H1 (cell line): ENCODE data around the gene CAPN7. TPM values are rescaled to one million over a fixed set of nuclear protein-coding genes. Genes with fewer than 3 reads are reported as not detected.

Experiments
- CHD1 ChIP-seq: IDR thresholded peaks from 2 replicates; pipeline ENCODE4 v1.6.1; 2012; ENCODE audit warnings: low read depth, low read length, improper control_type of control experiment
- CHD7 ChIP-seq: fragments of 300-600 bp; sonication (generic); IDR thresholded peaks from 2 replicates; pipeline ENCODE4 v1.7.1; 2012; ENCODE audit warnings: low read length, moderate library complexity, mild to moderate bottlenecking, inconsistent platforms; ENCODE audit not compliant: insufficient replicate concordance
- CREB1 ChIP-seq: IDR thresholded peaks from 2 replicates; pipeline ENCODE4 v1.6.1; 2012; ENCODE audit warnings: inconsistent platforms
- FOSL1 ChIP-seq: IDR thresholded peaks from 2 replicates; pipeline ENCODE4 v1.6.1; 2011; ENCODE audit warnings: mild to moderate bottlenecking, low read depth, low read length, moderate library complexity; ENCODE audit not compliant: insufficient read depth
- KDM1A ChIP-seq: fragments of 200-600, 300-600 bp; sonication (generic); IDR thresholded peaks from 2 replicates; pipeline ENCODE4 v1.7.1; 2016; ENCODE audit warnings: mild to moderate bottlenecking, low read length, borderline replicate concordance
- RXRA ChIP-seq: IDR thresholded peaks from 2 replicates; pipeline ENCODE4 v1.6.1; 2011; ENCODE audit warnings: low read depth, mild to moderate bottlenecking, low read length, moderate library complexity; ENCODE audit not compliant: insufficient read depth
- SRF ChIP-seq: IDR thresholded peaks from 2 replicates; pipeline ENCODE4 v1.6.1; 2011; ENCODE audit warnings: mild to moderate bottlenecking, low read depth, low read length, moderate library complexity
- TAF7 ChIP-seq: optimal IDR thresholded peaks from 2 replicates; pipeline ENCODE3; 2011; ENCODE audit warnings: low read depth, mild to moderate bottlenecking, inconsistent platforms, low read length, moderate library complexity, borderline replicate concordance
- polyA plus RNA-seq, 7 experiments: library from polyadenylated mRNA; depleted of rRNA in 3 of 7; stranded (reverse) in 5 of 7; unstranded in 2 of 7; fragments of >200 nt in 5 of 7; fragments of 200-250 nt in 2 of 7; gene quantifications; 1 replicate in 5 of 7; 2 replicates in 1 of 7; 4 replicates in 1 of 7; pipeline versions ENCODE4 v1.2.1 to v1.2.3, GENCODE V29; 2011 to 2013; ENCODE audit warnings: missing spikeins in 2 of 7, mixed read lengths in 2 of 7
- total RNA-seq: library from RNA; stranded (reverse); fragmentation: NEBNext Ultra II Directional; extraction: Animal tissue kit (Norgen Biotek cat#: 25700); gene quantifications from 2 replicates; pipeline ENCODE4 v1.2.1, GENCODE V29; 2021
- TF ChIP-seq, protein P1 (sequence below): IDR thresholded peaks from 2 replicates; pipeline ENCODE4 v1.6.1; 2011; ENCODE audit warnings: low read length, improper control_type of control experiment

Gene CAPN7
- total and polyA plus RNA-seq, 2 of the 8 experiments (the other 6 are each of a cell fraction or from before 2014, with no cell fraction given), result 5.3 to 13.2 TPM

- TF ChIP-seq, protein P1, sequence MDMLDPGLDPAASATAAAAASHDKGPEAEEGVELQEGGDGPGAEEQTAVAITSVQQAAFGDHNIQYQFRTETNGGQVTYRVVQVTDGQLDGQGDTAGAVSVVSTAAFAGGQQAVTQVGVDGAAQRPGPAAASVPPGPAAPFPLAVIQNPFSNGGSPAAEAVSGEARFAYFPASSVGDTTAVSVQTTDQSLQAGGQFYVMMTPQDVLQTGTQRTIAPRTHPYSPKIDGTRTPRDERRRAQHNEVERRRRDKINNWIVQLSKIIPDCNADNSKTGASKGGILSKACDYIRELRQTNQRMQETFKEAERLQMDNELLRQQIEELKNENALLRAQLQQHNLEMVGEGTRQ, result no peak
- no peak for TF ChIP-seq CHD1
- no peak for TF ChIP-seq SRF
- TF ChIP-seq RXRA, result no peak
- no peak for TF ChIP-seq TAF7
- no peak for TF ChIP-seq KDM1A
- TF ChIP-seq CHD7, result no peak
- no peak for TF ChIP-seq CREB1
- no peak for TF ChIP-seq FOSL1
Measured at GRCh38 chr3:15180042-15180611, 25.9 kb upstream of the CAPN7 start (continued).
